ENCODE data around the gene NHLRC3.
A peak's percentile ranks its signal among the peaks of the same experiment; 100 is the strongest.
"Not testable (repeated sequence)": the region's sequence is repeated elsewhere in the genome, so short reads cannot be mapped to it uniquely, and the experiment has no call there.

Gene NHLRC3, protein sequence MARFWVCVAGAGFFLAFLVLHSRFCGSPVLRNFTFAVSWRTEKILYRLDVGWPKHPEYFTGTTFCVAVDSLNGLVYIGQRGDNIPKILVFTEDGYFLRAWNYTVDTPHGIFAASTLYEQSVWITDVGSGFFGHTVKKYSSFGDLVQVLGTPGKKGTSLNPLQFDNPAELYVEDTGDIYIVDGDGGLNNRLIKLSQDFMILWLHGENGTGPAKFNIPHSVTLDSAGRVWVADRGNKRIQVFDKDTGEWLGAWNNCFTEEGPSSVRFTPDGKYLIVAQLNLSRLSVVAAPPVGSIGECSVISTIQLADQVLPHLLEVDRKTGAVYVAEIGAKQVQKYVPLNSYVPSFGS

GRCh38 chr13:39037880-39038568 lies at the start of gene NHLRC3, which contains the start of gene PROSER1:
NHLRC3 (plus strand) TSS chr13:39038456; CDS start chr13:39038640, 184 bp downstream.
PROSER1 (minus strand) TSS chr13:39038089; CDS start chr13:39037242, 847 bp downstream.
- peak; percentile 96 for FAIRE-seq

DNA sequence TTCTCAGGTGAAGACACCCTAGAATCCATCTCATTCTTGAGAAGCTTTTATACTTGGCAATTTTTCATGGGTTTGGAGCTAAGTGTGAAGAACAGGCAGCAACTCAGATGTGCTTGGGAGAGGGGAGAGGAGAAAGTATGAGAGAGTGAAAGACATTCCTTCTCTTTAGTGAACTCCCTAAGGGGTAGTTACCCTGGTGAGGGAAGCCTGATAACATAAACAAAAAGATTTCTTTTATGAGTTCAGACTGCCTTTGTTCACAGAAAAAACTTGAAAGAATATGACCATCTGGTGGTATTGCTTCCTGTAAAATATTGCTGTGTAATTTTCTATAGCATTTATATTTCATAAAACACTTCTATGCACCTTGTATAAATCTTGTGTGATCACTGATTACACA lies 47.6 kb upstream of the NHLRC3 start, which contains the start of gene STOML3:
Gene STOML3, minus strand, starts transcription at position 139 of the 400 bp plus-strand sequence. Its CDS starts 110 bp downstream, at position 29.
- no peak for FAIRE-seq

DNA sequence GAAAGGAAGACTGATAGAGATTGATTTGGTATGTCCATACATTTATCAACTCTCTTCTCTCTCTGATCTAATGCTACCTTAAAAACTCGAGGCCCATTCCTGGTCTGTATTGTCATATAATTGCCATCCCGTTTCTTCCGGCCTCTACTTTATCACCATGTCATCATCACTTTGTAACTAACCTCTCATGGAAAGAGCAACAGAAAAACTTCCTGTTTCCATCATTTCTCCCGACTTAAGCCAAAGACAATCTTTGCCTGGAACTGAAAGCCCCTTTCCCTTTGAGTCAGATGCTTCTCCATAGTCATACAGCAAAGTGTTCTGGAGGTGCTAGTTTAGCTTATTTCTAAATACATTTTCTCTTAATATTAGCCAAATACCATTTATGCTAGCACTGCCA lies 44.9 kb upstream of the NHLRC3 start:
- FAIRE-seq = no peak

DNA sequence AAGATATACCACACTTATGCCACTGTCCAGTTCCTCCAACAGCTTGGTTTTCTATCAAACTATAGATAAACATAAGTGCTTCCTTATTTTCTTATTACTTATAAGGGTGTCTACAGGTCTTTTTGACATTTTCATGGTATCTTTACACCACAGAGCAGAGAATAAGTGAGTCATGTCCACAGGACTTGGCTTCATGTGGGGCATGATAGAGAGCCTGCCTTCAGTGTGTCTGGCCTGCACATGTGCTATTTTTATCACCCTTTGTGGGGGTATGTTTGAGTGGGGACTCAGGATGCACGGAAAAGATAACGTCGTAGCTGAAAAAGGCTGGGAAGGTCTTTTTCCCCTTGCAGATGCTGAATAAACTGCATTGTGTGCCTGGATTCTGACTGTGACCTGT lies 39.5 kb upstream of the NHLRC3 start:
- no peak for FAIRE-seq

DNA sequence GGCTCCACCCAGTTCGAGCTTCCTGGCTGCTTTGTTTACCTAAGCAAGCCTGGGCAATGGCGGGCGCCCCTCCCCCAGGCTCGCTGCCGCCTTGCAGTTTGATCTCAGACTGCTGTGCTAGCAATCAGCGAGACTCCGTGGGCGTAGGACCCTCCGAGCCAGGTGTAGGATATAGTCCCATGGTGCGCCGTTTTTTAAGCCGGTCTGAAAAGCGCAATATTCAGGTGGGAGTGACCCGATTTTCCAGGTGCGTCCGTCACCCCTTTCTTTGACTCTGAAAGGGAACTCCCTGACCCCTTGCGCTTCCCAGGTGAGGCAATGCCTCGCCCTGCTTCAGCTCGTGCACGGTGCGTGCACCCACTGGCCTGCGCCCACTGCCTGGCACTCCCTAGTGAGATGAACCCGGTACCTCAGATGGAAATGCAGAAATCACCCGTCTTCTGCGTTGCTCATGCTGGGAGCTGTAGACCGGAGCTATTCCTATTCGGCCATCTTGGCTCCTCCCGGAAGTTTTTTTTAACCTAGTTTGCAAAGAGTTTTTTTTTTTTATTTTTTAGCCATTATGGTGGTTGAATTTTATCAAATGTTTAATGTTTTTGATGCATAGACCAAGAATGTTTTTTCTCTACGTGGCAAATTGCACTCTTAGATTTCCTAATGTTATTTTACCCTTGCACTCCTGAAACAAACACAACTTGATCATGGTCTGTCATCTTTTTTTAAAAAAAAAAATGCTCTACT lies 31.7 kb upstream of the NHLRC3 start:
- not testable (repeated sequence) for FAIRE-seq

DNA sequence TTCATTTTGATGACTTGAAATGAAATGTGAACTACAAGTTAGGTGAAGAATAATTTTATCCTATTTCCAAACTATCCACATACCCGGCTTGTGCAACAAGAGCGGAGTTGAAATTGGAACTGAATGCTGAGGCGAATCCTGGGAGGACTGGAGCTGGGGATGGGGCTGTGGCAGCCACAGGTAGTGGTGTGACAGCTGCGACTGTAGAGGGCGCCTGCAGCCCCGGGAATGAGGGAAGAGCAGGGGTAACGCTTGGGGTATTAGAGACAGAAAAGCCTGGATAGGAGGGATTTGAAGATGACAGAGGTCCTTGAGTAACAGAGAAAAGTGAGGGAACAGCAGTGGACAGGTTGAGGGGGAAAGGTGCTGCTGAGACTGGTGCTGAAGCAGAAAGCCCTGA lies 25.6 kb upstream of the NHLRC3 start:
- FAIRE-seq = no peak

DNA sequence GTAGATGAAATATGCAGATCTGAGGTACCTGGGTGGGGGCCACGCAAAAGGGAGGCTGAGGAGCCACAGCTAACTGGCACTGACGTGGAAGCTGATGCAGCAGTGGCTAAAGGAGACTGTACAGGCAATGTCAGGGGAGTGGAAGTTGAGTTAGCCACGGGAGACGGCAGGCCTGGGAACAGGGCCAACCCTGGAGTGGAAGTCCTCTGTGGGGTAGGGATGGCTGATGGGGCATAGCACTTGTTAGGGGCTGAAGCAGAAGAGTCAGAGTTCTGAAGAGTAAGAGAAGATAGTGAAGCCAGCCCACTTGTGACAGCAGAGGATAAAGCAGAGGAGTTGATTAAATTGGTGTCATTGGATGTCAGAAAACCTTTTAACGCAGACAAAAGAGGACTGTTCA lies 24.8 kb upstream of the NHLRC3 start:
- FAIRE-seq = no peak

DNA sequence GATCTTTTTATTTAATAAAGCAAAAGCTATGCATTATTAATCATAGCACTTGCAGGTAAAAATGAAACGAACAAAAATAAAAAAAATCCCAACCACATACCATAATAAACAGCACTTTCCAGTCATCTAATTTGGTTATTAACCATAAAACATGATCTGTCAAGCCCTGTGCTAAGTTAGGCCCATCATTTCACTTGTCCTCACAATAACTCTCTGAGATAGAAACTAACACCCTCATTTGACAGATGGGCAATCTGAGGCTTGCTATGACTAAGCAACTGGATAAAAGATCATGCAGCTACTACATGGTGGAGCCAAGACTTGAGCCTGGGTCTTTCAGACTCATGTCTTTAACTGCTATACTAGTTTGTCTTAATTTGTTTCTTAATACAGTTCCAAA lies 22.2 kb upstream of the NHLRC3 start:
- FAIRE-seq = no peak

DNA sequence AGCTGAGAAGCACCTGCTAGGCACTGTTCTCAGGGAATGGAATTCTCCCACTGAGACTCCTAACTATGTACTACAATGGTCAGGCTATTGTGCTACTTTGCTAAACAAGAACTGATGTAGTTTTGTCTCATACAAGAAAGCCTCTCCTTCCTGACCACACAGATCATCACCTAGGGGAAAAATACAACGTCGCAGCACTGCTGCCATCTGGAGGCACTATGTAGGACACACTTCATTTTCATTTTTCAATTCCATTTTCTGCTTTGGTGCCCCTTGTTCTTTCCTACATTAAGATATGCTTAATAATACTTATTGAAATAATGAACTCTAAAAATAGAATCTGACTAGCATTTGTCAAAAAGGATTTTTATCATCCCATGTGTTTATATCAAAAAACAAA lies 21.5 kb upstream of the NHLRC3 start:
- peak; percentile 93 for FAIRE-seq

DNA sequence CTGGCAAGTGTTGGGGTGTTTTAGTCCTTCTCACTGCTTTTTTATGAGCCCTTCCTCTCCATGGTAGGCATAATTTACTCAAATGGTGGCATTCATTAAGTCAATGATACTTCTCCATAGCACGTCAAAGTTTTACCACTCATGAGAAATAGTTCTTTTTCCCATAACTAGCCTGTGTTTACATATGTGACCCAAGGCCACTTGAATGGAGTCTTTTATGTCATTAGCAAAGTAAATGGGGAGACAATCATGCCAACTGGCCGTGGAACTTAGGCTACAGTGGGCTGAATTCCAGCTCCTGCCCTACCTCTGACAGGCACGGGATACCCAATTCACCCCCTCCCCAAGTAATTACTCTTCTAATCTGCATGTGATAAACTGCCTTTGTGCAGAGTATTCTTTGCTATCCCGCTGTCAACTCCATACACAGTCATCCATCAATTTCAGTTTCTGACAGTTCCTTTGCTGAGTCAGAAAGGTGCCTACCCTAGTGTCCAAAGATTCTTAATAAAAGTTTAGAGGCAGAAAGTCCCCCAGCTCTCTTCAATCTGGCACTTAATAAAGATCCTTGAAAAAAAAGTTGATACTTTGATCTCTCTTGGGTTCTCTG lies 17.3 kb upstream of the NHLRC3 start:
- FAIRE-seq = no peak

GRCh38 chr13:39023316-39023715 lies 14.9 kb upstream of the NHLRC3 start:
- FAIRE-seq = no peak

DNA sequence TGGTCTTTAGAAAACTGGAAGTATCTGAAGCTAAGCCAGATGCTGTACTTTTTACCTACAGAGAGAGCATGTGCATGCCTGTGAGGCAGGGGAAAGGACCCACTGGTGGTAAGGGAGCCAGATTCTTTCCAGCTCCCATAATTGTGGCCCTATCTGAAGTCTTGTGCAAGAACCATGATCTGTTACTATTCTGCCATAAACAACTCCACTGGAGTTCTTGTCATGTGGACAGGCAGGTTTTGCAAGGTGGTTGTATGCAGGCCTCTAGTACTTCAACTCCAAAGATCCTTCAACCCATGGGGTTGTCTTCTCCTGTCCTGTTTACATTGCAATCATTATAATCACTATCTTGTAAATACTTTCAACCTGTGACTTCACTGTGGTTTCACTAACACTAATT lies 14.5 kb upstream of the NHLRC3 start:
- no peak for FAIRE-seq

GRCh38 chr13:39025433-39025839 lies 12.8 kb upstream of the NHLRC3 start:
- FAIRE-seq = no peak

- FAIRE-seq = no peak
These were observed 6.1 kb upstream of the NHLRC3 start for GRCh38 chr13:39032150-39032549.

- FAIRE-seq = no peak
These were observed 4.2 kb upstream of the NHLRC3 start for GRCh38 chr13:39034085-39034484.

DNA sequence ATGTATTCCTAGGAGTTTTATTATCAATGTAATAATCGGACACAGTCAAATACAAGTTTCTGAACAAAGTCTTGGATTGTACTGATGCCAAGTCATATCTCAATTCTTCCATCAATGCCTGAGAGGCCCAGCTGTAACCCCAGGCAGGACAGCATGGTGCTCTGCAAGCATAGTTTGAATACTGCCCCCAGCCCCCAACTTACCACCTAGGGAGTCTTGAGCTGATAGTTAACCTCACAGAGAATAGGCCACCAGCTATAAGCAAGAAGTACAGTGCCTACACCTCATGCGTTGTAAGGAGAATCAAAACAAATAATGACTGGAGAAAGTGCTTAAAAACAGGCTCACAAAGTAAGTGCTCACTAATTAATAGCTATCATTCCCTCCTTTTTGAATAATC lies 3.1 kb upstream of the NHLRC3 start:
- no peak for FAIRE-seq

- FAIRE-seq = no peak
These were observed 2.5 kb upstream of the NHLRC3 start for GRCh38 chr13:39035799-39036198.

- FAIRE-seq = peak; percentile 13
These were observed 2.0 kb upstream of the NHLRC3 start for GRCh38 chr13:39036212-39036611.

DNA sequence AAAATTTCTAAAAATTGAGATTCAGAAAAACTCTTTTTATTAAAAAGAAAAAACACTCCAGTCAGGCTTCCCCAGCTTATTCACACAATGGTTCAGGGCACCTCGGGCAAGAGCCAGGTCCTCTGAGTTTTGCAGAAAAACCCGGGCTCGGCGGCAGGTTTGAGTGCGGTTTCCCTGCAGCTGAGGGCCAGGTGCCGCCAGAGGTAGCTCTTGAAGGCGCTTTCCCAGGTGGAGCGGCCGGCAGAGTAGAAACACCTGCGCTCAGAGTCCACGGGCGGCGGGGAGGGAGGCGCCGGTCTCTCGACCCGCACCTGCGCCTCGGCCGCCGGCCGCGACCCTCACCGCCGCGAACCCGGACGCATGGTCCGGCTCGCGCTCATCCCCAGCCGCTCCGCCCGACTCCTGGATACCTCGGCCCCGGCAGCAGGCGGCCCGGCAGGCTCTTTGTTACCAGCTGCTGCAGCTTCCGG lies 811 bp upstream of the NHLRC3 start:
- no peak for FAIRE-seq

GRCh38 chr13:39038569-39039030 lies 344 bp downstream of the NHLRC3 start:
- no peak for FAIRE-seq

DNA sequence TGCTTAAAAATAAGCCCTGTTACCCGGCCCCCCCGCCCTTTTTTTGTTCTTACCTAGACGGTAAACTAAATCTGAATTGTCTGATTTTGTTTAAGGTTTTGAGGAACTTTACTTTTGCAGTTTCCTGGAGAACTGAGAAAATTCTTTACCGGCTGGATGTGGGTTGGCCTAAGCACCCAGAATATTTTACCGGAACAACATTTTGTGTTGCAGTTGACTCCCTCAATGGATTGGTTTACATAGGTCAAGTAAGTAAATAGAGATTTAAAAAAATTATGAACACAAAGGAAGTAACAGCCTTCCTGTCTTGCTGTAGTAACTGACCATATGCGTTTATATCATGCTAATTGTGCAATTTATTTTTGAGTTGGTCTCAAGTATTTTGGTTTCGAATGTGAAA lies 785 bp downstream of the NHLRC3 start:
- FAIRE-seq = no peak

GRCh38 chr13:39040206-39040605 lies 1.9 kb downstream of the NHLRC3 start:
- FAIRE-seq = no peak

DNA sequence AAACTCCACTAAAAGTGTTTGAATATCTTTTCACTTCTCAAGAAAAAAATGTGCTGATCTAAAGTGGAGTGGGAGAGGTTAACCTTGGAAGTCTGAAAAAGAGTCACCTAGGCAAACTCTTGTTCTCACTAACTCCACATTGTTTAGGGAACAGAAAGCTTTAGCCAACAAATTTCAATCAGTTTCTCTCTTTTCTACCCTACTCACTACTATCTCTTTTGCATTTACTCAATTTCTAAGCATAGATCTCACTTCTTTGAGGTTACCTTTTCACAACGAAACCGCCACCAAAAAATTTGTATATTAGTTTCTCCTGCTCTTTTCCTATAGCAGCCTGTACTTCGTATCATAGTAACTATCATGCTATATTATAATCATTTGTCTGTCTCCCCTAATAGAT lies 6.3 kb downstream of the NHLRC3 start:
- no peak for FAIRE-seq
